Vagina (tissue), 2 donors: ENCODE results near the gene KIAA0513.

ENCODE experiments used
- POLR2A ChIP-seq, 2 donors: fragments of 450-650 bp; IDR thresholded peaks; one replicate each; pipeline ENCODE4 v1.6.1; 2017; ENCODE audit warnings: antibody characterized with exemption in 2 of 2, mild to moderate bottlenecking in 2 of 2, moderate library complexity in 2 of 2
- POLR2AphosphoS5 ChIP-seq, 2 donors: sonication (generic); formaldehyde crosslinking; IDR thresholded peaks; one replicate each; pipeline ENCODE4 v1.9.0; 2017; ENCODE audit warnings: antibody characterized with exemption in 2 of 2, mild to moderate bottlenecking in 2 of 2, low read depth in 1 of 2; ENCODE audit not compliant: insufficient read depth in 1 of 2

DNA sequence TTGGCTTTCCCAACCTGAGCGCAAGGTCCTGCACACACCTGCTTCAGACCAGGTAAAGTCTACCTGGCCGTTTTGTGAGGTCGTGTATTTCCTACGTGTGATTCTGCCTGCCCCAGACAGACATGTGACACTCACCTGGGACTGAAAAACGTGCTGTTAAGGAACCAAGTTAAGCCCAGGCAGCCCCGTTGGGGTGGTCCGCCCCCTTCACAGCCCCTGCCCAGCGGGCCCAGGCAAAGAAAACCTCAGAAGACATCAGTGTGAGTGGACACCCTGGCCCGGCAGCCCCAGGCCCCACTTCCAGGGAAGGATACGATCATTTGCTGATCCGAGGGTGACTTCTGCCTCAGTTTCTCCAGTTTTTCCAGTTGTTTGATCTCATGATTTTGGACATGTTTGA lies 79.9 kb downstream of the KIAA0513 start:
- no peak for TF ChIP-seq POLR2AphosphoS5 (IDR thresholded peaks at IDR 0.05; ENCODE audit: insufficient read depth in 1 of 2, low read depth in 1 of 2)
- no peak for TF ChIP-seq POLR2A (IDR thresholded peaks at IDR 0.05)
